NCI-H2081 (cell line): ENCODE data around the gene HORMAD2.

ENCODE experiments used
- DNase-seq, 2 experiments: peaks; one replicate each; lab custom pipeline; 2025; lab: John Stamatoyannopoulos, UW

Gene HORMAD2

GRCh38 chr22:30167734-30168133 is 87.5 kb downstream of the HORMAD2 start:
- no peak for DNase-seq

- no peak for DNase-seq
Observed at GRCh38 chr22:30169002-30169401, 88.7 kb downstream of the HORMAD2 start.

- no peak for DNase-seq
Observed at GRCh38 chr22:30170129-30170528, 89.9 kb downstream of the HORMAD2 start.

- no peak for DNase-seq
Observed at GRCh38 chr22:30171008-30171407, 90.7 kb downstream of the HORMAD2 start.

- DNase-seq, result no peak
Observed at GRCh38 chr22:30175690-30176288, 95.5 kb downstream of the HORMAD2 start.

GRCh38 chr22:30176431-30176830 is 96.2 kb downstream of the HORMAD2 start:
- DNase-seq, result no peak

GRCh38 chr22:30178181-30179126 is 98.2 kb downstream of the HORMAD2 start:
- DNase-seq, result no peak

- no peak for DNase-seq
Observed at GRCh38 chr22:30180616-30181015, 100.4 kb downstream of the HORMAD2 start.

GRCh38 chr22:30181459-30182349 is 101.4 kb downstream of the HORMAD2 start:
- no peak for DNase-seq

GRCh38 chr22:30182350-30182745 is 102.1 kb downstream of the HORMAD2 start:
- no peak for DNase-seq

- DNase-seq, result no peak
Observed at GRCh38 chr22:30182815-30183214, 102.6 kb downstream of the HORMAD2 start.

- DNase-seq, result no peak
Observed at GRCh38 chr22:30183271-30183670, 103.0 kb downstream of the HORMAD2 start.

- no peak for DNase-seq
Observed at GRCh38 chr22:30183861-30184278, 103.6 kb downstream of the HORMAD2 start.

GRCh38 chr22:30185129-30185528 is 104.9 kb downstream of the HORMAD2 start:
- DNase-seq, result no peak

- no peak for DNase-seq
Observed at GRCh38 chr22:30185549-30185948, 105.3 kb downstream of the HORMAD2 start.

GRCh38 chr22:30186041-30186440 is 105.8 kb downstream of the HORMAD2 start:
- DNase-seq, result peak; percentile 28 to 68

- DNase-seq, result no peak
Observed at GRCh38 chr22:30186510-30186909, 106.2 kb downstream of the HORMAD2 start.

- DNase-seq, result no peak
Observed at GRCh38 chr22:30187094-30187493, 106.8 kb downstream of the HORMAD2 start.

GRCh38 chr22:30187529-30188407 is 107.5 kb downstream of the HORMAD2 start:
- DNase-seq, result no peak

GRCh38 chr22:30188911-30189310 is 108.6 kb downstream of the HORMAD2 start:
- no peak for DNase-seq

- no peak for DNase-seq
Observed at GRCh38 chr22:30190574-30190973, 110.3 kb downstream of the HORMAD2 start.
